Stimulated activated naive CD8-positive, alpha-beta T cell treated with anti-CD3 and anti-CD28 coated beads, Interleukin-15, Interleukin-2, amounts not matched to agents 100 ng/mL and 50 ng/mL, for 24 hours (primary cell): ENCODE measurements around the gene PHOSPHO1.
"Not testable (repeated sequence)": the region's sequence is repeated elsewhere in the genome, so short reads cannot be mapped to it uniquely, and the experiment has no call there.

Experiments used
- H3K27ac Mint-ChIP-seq: one replicate; pipeline ENCODE4 v1.8.0; 2021; ENCODE audit warnings: mild to moderate bottlenecking, mixed read lengths
- H3K27me3 Mint-ChIP-seq: one replicate; pipeline ENCODE4 v1.8.0; 2021; ENCODE audit warnings: mixed read lengths
- H3K36me3 Mint-ChIP-seq: one replicate; pipeline ENCODE4 v1.8.0; 2021; ENCODE audit warnings: low read depth, mixed read lengths
- H3K4me1 Mint-ChIP-seq: one replicate; pipeline ENCODE4 v1.8.0; 2021; ENCODE audit warnings: low read depth, mixed read lengths
- H3K4me3 Mint-ChIP-seq: one replicate; pipeline ENCODE4 v1.8.0; 2021; ENCODE audit warnings: mild to moderate bottlenecking, mixed read lengths
- H3K9me3 Mint-ChIP-seq: one replicate; pipeline ENCODE4 v1.8.0; 2021; ENCODE audit warnings: mixed read lengths

The PHOSPHO1 gene, protein sequence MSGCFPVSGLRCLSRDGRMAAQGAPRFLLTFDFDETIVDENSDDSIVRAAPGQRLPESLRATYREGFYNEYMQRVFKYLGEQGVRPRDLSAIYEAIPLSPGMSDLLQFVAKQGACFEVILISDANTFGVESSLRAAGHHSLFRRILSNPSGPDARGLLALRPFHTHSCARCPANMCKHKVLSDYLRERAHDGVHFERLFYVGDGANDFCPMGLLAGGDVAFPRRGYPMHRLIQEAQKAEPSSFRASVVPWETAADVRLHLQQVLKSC

DNA sequence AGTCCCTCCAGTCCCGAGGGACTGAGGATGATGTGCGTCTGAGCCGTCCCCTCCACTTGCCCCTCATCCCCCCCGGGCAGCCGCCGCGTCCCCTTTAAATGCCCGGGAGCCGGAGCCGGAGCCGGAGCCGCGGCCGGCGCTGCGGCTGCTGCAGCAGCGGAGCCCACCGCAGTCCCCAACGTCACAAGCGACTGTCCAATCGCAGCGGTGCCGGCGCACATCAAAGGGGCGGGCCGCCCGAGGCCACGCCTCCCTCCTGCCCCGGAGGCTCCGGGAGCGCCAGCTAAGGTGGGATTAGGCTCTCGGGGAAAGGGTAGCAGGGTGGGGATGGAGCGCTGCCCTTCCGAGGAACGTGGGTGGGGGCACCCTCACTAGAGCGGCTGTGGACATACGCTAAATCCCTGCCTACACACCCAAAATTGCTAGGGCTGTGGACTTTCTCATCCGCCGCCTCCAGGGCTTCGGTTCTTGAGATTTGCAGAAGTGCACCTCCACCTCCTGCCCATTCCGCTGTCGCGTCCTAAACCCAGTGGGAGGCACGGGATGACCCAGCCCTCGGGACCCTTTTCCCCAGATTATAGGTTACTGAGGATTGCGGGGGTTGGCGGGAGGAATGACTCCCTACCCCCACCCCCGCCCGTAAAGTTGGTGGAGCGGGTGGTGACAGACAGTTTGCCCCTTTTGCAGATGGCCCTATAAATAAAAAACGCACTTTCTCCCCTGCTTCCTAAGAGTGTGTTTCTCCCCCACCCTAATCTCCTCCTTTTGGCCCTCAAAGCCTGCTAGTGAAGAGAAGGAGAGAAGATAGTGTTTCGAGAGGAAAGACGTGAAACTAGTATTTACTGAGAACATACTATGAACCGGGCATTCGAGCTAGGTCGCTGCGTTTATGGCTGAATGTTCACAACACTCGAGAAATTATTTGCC, at the start of gene PHOSPHO1:
Gene PHOSPHO1, minus strand, starts transcription at position 152 of the 927 bp plus-strand sequence. CDS start 4,096 bp downstream, outside the sequence.
- peak within 1 kb of the TSS; percentile 75 for H3K4me3 Mint-ChIP-seq
- peaks cover 29% of the 10 kb centered on the region for H3K27me3 Mint-ChIP-seq
- peaks cover 16% of the 10 kb centered on the region for H3K4me1 Mint-ChIP-seq
- no peaks in the 10 kb centered on the region for H3K9me3 Mint-ChIP-seq
- H3K27ac Mint-ChIP-seq: no peak within 1 kb of the TSS
- H3K36me3 Mint-ChIP-seq: no peaks in the 10 kb centered on the region

DNA sequence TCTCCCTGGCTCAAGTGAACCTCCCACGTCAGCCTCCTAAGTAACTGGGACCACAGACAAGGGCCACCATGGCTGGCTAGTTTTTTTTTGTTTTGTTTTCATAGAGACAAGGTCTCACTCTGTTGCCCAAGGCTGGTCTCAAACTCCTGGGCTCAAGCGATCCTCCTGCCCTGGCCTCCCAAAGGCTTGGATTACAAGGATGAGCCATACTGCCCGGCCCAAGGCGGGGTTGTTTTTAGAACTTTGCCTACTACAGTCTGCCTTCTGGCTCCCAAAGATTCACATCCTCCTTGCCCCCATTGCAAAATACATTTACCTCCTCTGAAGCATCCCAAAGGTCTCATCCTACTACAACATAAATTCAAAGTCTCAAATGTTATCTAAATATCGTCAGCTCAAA, 49.5 kb upstream of the PHOSPHO1 start:
- H3K9me3 Mint-ChIP-seq: no peaks in the 10 kb centered on the region
- H3K36me3 Mint-ChIP-seq: no peaks in the 10 kb centered on the region
- no peak overlapping the region for H3K27ac Mint-ChIP-seq
- H3K4me3 Mint-ChIP-seq: no peak overlapping the region
- H3K4me1 Mint-ChIP-seq: no peaks in the 10 kb centered on the region
- H3K27me3 Mint-ChIP-seq: no peaks in the 10 kb centered on the region

DNA sequence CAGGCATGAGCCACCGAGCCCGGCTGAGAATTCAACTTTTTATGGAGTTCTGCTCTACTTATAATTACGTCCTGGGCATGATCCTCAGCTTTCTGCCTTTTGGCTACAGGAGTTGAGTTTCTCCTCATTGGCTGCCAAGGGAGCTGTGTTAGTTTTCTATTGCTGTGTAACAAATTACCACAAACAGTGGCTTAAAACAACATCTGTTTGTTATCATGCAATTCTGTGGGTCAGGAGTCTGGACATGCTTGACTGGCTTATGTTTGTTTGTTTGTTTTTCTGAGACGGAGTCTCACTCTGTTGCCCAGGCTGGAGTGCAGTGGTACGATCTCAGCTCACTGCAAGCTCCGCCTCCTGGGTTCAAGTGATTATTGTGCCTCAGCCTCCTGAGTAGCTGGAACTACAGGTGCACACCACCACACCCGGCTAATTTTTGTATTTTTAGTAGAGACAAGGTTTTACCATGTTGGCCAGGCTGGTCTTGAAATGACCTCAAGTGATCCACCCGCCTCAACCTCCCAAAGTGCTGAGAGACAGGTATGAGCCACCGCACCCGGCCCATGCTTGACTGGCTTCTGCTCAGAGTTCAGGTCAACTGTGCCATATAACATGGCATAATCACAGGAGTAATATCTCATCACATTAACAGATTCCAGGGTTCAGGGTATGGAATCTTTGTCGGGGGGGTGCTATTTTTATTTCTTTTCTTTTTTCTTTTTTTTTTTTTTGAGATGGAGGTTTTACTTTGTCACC, 48.9 kb upstream of the PHOSPHO1 start:
- H3K4me3 Mint-ChIP-seq, H3K27ac Mint-ChIP-seq, H3K9me3 Mint-ChIP-seq, H3K27me3 Mint-ChIP-seq, H3K4me1 Mint-ChIP-seq, H3K36me3 Mint-ChIP-seq: not testable (repeated sequence)

DNA sequence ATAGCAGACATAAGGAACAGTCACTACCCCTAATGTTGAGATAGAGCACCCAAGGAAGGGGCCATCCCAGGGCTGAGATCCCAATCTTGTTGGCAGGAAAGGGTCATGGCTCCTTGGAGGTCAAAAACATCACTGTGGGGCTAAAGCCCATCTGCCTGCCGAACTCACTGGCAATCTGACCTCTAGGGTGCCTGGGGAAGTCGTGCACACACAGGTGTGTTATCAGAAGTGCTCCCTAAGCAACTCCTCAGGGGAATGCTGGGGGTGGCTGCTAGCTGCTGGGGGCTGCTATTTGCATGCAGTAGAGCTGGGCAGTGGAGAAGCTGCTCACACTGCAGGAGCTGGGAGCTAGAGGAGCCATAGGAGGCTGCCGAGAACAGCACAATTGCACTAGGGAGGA, 47.5 kb upstream of the PHOSPHO1 start:
- H3K27ac Mint-ChIP-seq: no peak overlapping the region
- no peaks in the 10 kb centered on the region for H3K36me3 Mint-ChIP-seq
- H3K4me3 Mint-ChIP-seq: no peak overlapping the region
- H3K27me3 Mint-ChIP-seq: no peaks in the 10 kb centered on the region
- no peaks in the 10 kb centered on the region for H3K9me3 Mint-ChIP-seq
- no peaks in the 10 kb centered on the region for H3K4me1 Mint-ChIP-seq

DNA sequence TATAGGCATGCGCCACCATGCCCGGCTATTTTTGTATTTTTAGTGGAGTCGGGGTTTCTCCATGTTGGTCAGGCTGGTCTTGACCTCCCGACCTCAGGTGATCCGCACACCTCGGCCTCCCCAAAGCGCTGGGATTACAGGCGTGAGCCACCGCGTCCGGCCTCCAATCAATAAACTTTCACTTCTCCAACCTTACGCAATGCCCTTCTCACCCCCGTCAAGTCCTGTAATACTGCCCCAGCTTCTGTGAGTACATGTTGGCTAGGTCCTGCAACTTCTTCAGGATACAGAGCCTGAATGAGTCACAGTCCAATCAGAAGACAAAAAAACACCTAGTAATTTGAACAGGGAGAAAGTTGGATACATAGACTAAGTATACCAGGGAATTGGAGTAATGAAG, 47.1 kb upstream of the PHOSPHO1 start:
- Mint-ChIP-seq H3K4me1 (no peaks in the 10 kb centered on the region), H3K36me3 (no peaks in the 10 kb centered on the region), H3K27me3 (no peaks in the 10 kb centered on the region), H3K9me3 (no peaks in the 10 kb centered on the region), H3K4me3 (no peak overlapping the region), H3K27ac (no peak overlapping the region)

DNA sequence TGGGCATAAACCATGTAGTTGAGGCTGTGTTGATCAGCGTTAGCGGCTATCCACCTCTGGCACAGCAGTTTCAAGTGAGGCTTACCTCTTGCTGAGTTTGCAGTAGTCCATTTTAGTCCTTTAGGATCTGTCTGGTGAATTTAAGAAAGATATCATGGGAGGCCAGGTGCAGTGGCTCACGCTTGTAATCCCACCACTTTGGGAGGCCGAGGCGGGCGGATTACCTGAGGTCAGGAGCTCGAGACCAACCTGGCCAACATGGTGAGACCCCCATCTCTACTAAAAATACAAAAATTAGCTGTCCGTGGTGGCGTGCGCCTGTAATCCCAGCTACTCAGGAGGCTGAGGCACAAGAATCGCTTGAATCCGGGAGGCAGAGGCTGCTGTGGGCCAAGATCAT, 45.4 kb upstream of the PHOSPHO1 start:
- H3K36me3 Mint-ChIP-seq, H3K27ac Mint-ChIP-seq, H3K4me1 Mint-ChIP-seq, H3K9me3 Mint-ChIP-seq, H3K4me3 Mint-ChIP-seq, H3K27me3 Mint-ChIP-seq: not testable (repeated sequence)

DNA sequence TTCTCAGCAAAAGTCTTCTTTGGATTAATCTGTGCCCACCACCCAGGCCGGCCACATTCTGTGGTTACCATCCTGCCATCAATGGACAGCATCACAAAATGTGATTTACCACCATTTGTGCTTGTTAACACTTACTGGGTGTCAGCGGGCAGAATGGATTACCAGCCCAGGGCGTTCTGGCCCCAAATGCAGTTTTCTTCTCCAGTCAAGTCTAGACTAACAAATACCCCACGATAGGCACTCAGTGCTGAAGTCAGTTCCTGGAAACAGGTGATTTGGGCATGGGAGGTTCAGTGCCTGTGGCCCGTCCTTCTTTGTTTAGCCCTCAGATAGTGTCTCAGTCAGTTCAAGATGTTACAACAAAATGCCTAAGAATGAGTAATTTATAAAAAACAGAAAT, 38.8 kb upstream of the PHOSPHO1 start:
- Mint-ChIP-seq H3K27me3 (no peaks in the 10 kb centered on the region), H3K4me1 (no peaks in the 10 kb centered on the region), H3K4me3 (no peak overlapping the region), H3K36me3 (no peaks in the 10 kb centered on the region), H3K9me3 (no peaks in the 10 kb centered on the region), H3K27ac (no peak overlapping the region)

DNA sequence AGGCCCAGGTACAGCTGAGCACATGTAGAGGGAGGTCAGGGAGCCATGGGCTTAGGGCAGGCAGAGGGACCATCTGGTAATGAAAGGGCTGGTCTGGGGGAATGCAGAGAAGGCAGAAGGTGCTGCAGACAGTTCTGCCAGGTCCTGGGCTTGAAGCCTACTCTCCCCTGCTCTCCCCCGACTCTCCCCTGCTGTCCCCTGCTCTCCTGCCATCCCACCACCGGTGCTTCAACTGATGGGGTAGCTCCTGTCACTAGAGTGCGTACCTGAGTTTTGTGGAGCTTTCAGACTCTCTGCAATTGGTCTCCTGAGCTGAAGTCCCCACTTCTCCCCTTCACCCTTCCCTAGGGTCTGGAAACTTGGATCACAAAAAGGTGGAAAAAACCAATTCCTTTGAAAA, 37.3 kb upstream of the PHOSPHO1 start:
- H3K36me3 Mint-ChIP-seq: no peaks in the 10 kb centered on the region

DNA sequence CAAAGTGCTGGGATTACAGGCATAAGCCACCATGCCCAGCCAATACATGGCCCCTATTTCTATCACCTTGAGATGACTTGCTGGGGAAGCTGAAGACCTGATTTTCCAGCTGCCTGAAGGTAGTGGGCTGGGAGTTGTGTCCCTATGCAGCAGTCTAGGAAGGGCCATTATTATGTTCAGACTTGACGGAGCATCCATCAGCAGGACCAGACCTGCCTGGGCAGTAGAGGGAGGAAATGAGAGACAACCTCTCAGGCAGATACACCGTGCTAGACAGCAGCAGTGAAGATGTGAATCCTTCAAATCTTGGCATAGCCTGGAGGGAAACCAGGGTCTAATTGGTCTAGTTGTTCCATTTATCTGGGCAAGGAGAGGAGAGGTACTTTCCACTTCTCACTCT, 35.6 kb upstream of the PHOSPHO1 start:
- Mint-ChIP-seq H3K4me3 (no peak overlapping the region), H3K36me3 (no peaks in the 10 kb centered on the region), H3K27me3 (no peaks in the 10 kb centered on the region)

More for the DNA sequence above, 37.3 kb upstream of the PHOSPHO1 start:
- no peak overlapping the region for H3K4me3 Mint-ChIP-seq
- no peak overlapping the region for H3K27ac Mint-ChIP-seq
- H3K4me1 Mint-ChIP-seq: no peaks in the 10 kb centered on the region
- no peaks in the 10 kb centered on the region for H3K9me3 Mint-ChIP-seq
- no peaks in the 10 kb centered on the region for H3K27me3 Mint-ChIP-seq

DNA sequence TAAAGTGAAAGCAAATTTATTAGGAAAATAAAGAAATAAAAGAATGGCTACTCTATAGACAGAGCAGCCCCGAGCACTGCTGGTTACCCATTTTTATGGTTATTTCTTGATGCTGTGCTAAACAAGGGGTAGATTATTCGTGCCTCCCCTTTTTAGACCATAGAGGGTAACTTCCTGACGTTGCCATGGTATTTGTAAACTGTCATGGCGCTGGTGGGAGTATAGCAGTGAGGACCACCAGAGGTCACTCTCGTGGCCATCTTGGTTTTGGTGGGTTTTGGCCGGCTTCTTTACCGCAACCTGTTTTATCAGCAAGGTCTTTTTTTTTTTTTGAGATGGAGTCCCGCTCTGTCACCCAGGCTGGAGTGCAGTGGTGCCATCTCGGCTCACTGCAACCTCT, 31.0 kb upstream of the PHOSPHO1 start:
- H3K36me3 Mint-ChIP-seq, H3K27ac Mint-ChIP-seq, H3K27me3 Mint-ChIP-seq, H3K4me3 Mint-ChIP-seq, H3K4me1 Mint-ChIP-seq, H3K9me3 Mint-ChIP-seq: not testable (repeated sequence)

More for the DNA sequence above, 35.6 kb upstream of the PHOSPHO1 start:
- no peaks in the 10 kb centered on the region for H3K9me3 Mint-ChIP-seq
- H3K27ac Mint-ChIP-seq: no peak overlapping the region
- H3K4me1 Mint-ChIP-seq: peaks cover 1% of the 10 kb centered on the region

DNA sequence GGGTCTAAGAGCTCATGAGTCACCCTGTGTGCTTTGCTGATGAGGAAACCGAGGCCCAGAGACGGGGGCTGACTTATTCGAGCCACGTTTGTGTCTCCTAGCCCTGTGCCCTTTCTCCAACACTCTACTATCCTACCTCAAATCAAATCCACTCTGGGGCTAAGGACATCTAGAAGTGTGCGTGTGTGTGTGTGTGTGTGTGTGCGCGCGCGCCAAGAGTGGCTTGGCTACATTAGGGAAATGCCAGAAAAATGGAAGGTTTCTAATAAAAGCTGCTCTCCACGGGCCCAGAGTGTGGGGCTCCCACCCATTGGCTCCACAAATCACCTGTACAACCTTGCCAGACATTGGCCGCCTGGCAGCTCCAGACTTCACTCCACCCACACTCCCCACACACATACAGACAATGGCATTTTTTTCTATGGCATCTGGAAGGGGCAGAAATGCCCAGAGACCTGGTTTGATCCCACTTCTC, 30.3 kb upstream of the PHOSPHO1 start:
- peaks cover 9% of the 10 kb centered on the region for H3K4me1 Mint-ChIP-seq
- no peaks in the 10 kb centered on the region for H3K27me3 Mint-ChIP-seq
- no peaks in the 10 kb centered on the region for H3K36me3 Mint-ChIP-seq
- H3K27ac Mint-ChIP-seq: peak overlapping the region; percentile 65
- H3K9me3 Mint-ChIP-seq: no peaks in the 10 kb centered on the region
- H3K4me3 Mint-ChIP-seq: peak overlapping the region; percentile 75

DNA sequence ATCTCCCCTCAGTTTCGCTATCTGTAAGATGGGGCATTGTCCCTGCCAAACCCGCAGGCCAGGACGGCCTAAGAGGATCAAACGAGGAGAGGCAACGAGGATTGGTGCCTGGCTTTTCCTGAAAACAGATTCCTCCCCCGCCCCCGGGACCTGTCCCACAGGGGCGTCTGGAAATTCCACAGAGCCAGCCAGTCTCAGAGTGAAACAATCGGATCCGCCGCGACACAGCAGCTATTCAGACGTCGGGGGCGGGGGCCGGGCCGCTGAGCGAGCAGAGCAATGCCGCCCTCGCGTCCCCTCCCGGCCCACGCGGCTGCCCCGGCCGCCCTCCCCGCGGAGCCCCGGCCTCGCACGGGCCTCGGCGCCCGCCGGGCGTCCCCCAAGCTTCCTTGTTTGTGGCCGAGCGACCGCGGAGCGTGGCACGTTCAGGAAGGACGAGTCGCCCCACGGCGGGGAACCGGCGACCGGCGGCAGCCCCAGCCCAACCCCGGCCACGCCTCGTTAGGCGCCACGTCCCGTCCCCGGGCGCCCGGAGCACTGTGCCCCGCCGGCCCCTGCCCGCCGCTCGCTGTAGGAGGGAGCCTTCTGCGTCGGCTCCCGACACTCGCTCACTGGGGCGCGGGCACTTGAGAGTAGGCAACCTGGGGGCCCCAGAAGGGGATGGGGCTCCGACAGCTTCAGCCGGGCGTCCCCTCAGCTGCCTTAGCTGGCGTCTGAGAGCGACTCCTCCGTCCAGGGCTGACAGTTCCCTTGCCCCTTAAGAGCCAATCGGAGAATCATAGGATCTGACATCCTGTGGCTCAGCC, 29.6 kb upstream of the PHOSPHO1 start:
- Mint-ChIP-seq H3K9me3 (no peaks in the 10 kb centered on the region), H3K4me1 (peaks cover 9% of the 10 kb centered on the region), H3K27ac (peak overlapping the region; percentile 65), H3K4me3 (peak overlapping the region; percentile 76), H3K27me3 (no peaks in the 10 kb centered on the region), H3K36me3 (no peaks in the 10 kb centered on the region)

DNA sequence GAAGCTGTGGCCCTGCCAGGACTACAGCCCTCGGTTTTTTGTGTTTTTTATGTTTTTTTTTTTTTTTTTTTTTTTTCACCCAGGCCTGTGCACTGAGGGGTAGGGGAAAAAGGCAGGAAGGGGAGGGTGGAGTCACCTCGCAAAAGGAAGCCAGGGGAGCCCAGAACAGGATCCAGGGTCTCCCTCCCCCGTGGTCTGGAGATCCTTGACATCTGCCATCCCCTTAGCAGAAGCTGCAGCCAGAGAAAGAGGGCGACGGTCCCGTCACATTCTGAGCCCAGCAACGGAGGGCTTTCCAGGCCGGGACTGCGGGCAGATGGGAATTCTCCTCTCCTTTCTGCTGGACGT, 29.1 kb upstream of the PHOSPHO1 start:
- H3K4me3 Mint-ChIP-seq: peak overlapping the region; percentile 76

DNA sequence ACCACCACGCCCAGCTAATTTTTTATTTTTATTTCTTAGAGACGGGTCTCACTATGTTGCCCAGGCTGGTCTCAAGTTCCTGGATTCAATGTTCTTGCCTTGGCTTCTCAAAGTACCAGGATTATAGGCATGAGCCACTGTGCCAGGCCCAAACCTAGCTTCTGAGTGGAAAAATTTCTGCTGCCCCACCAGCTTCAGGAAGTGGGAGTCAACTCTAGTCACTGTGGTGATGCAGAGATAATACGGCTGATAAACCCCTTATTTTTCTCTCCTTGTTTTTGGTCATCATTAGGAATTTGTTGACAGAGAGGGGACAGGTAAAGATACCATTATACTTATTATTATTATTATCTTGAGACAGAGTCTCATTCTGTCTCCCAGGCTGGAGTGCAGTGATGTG, 27.8 kb upstream of the PHOSPHO1 start:
- Mint-ChIP-seq H3K27me3 (no peaks in the 10 kb centered on the region), H3K9me3 (no peaks in the 10 kb centered on the region), H3K4me1 (peaks cover 9% of the 10 kb centered on the region), H3K27ac (no peak overlapping the region), H3K4me3 (no peak overlapping the region), H3K36me3 (no peaks in the 10 kb centered on the region)

More for the DNA sequence above, 29.1 kb upstream of the PHOSPHO1 start:
- no peaks in the 10 kb centered on the region for H3K36me3 Mint-ChIP-seq
- peaks cover 9% of the 10 kb centered on the region for H3K4me1 Mint-ChIP-seq
- no peaks in the 10 kb centered on the region for H3K9me3 Mint-ChIP-seq
- H3K27ac Mint-ChIP-seq: no peak overlapping the region
- no peaks in the 10 kb centered on the region for H3K27me3 Mint-ChIP-seq
